UCSD-AML1 (cell line): Measurements from ENCODE around the gene TBCD.
"Not testable (repeated sequence)": the region's sequence is repeated elsewhere in the genome, so short reads cannot be mapped to it uniquely, and the experiment has no call there.

Experiments
- DNase-seq: peaks from one replicate; lab custom pipeline; 2025; ENCODE audit not compliant: unreplicated experiment; lab: John Stamatoyannopoulos, UW

The TBCD gene

GRCh38 chr17:82989051-82989450 lies 237.2 kb downstream of the TBCD start:
- not testable (repeated sequence) for DNase-seq

- no peak for DNase-seq
Observed at GRCh38 chr17:82989881-82990280, 238.0 kb downstream of the TBCD start.

GRCh38 chr17:82993005-82993404 lies 241.1 kb downstream of the TBCD start:
- no peak for DNase-seq
